SK-N-SH treated with all-trans-retinoic acid at 6 μM for 48 hours (cell line): ENCODE results near the gene NECTIN3.

ENCODE experiments used
- ARNTL ChIP-seq: fragments of 450-650 bp; formaldehyde crosslinking; IDR thresholded peaks from 2 replicates; pipeline ENCODE4 v1.5.0; 2020; ENCODE audit warnings: low read depth, mild to moderate bottlenecking, moderate library complexity, borderline replicate concordance
- CSDC2 ChIP-seq: fragments of 250-450 bp; sonication (Bioruptor Pico); IDR thresholded peaks from 2 replicates; pipeline ENCODE4 v1.5.0; 2020; ENCODE audit warnings: mild to moderate bottlenecking, moderate library complexity
- ISL1 ChIP-seq: fragments of 250-450 bp; sonication (Bioruptor Pico); IDR thresholded peaks from 2 replicates; pipeline ENCODE4 v2.1.2; 2022; ENCODE audit warnings: mild to moderate bottlenecking, moderate library complexity
- OSR1 ChIP-seq: fragments of 250-450 bp; sonication (Bioruptor Pico); IDR thresholded peaks from 2 replicates; pipeline ENCODE4 v1.8.0; 2022; ENCODE audit warnings: moderate library complexity, mild to moderate bottlenecking, inconsistent platforms
- RARB ChIP-seq: fragments of 250-450 bp; sonication (Bioruptor Pico); IDR thresholded peaks from 2 replicates; pipeline ENCODE4 v1.8.0; 2021; ENCODE audit warnings: mild to moderate bottlenecking, moderate library complexity
- SNAI2 ChIP-seq: fragments of 250-450 bp; sonication (Bioruptor Pico); IDR thresholded peaks from 2 replicates; pipeline ENCODE4 v1.5.0; 2020; ENCODE audit warnings: mild to moderate bottlenecking, moderate library complexity
- TCF4 ChIP-seq: fragments of 250-450 bp; sonication (Bioruptor Pico); IDR thresholded peaks from 2 replicates; pipeline ENCODE4 v1.8.0; 2021; ENCODE audit warnings: mild to moderate bottlenecking, moderate library complexity, borderline replicate concordance
- ZFP30 ChIP-seq: fragments of 450-650 bp; formaldehyde crosslinking; IDR thresholded peaks from 2 replicates; pipeline ENCODE4 v1.5.0; 2022; ENCODE audit warnings: mild to moderate bottlenecking, moderate library complexity
- ZNF565 ChIP-seq: fragments of 450-650 bp; formaldehyde crosslinking; conservative IDR thresholded peaks from 2 replicates; pipeline ENCODE4 v1.5.0; 2020; ENCODE audit warnings: low read depth, mild to moderate bottlenecking, moderate library complexity
- TF ChIP-seq, protein P1 (sequence below): fragments of 250-450 bp; sonication (Bioruptor Pico); IDR thresholded peaks from 2 replicates; pipeline ENCODE4 v1.8.0; 2020; ENCODE audit warnings: mild to moderate bottlenecking, moderate library complexity, borderline replicate concordance
- TF ChIP-seq, protein P2 (sequence below): fragments of 250-450 bp; sonication (Bioruptor Pico); IDR thresholded peaks from 2 replicates; pipeline ENCODE4 v1.5.1; 2020; ENCODE audit warnings: low read depth, mild to moderate bottlenecking, moderate library complexity
- TF ChIP-seq, protein P3 (sequence below): fragments of 250-450 bp; sonication (Bioruptor Pico); IDR thresholded peaks from 2 replicates; pipeline ENCODE4 v1.5.0; 2020; ENCODE audit warnings: mild to moderate bottlenecking, moderate library complexity

DNA sequence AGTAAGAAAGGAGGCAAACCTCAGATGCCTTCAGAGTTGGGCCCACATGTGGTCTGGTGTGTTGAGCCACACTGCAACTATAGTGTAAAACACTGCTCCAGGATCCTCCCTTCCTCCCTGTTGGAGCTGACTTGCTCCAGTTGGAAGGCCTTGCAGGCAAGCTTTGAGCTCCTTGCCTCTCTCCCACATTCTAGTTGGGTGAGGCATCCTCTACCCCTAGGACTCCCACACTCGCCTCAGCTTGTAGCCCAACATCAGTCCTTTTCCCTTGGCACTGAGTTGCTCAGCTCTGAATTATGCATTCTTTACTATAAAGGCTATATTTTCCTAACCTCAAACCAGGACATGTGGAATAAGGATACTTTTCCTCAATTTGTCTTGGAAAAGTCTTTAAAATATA is 143.9 kb downstream of the NECTIN3 start:
- TF ChIP-seq, protein P1, sequence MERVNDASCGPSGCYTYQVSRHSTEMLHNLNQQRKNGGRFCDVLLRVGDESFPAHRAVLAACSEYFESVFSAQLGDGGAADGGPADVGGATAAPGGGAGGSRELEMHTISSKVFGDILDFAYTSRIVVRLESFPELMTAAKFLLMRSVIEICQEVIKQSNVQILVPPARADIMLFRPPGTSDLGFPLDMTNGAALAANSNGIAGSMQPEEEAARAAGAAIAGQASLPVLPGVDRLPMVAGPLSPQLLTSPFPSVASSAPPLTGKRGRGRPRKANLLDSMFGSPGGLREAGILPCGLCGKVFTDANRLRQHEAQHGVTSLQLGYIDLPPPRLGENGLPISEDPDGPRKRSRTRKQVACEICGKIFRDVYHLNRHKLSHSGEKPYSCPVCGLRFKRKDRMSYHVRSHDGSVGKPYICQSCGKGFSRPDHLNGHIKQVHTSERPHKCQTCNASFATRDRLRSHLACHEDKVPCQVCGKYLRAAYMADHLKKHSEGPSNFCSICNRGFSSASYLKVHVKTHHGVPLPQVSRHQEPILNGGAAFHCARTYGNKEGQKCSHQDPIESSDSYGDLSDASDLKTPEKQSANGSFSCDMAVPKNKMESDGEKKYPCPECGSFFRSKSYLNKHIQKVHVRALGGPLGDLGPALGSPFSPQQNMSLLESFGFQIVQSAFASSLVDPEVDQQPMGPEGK: no peak
- TF ChIP-seq, protein P2, sequence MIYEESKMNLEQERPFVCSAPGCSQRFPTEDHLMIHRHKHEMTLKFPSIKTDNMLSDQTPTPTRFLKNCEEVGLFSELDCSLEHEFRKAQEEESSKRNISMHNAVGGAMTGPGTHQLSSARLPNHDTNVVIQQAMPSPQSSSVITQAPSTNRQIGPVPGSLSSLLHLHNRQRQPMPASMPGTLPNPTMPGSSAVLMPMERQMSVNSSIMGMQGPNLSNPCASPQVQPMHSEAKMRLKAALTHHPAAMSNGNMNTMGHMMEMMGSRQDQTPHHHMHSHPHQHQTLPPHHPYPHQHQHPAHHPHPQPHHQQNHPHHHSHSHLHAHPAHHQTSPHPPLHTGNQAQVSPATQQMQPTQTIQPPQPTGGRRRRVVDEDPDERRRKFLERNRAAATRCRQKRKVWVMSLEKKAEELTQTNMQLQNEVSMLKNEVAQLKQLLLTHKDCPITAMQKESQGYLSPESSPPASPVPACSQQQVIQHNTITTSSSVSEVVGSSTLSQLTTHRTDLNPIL (CRISPR knock-in tag): no peak
- TF ChIP-seq ZNF565 (CRISPR knock-in tag) (no peak), RARB (no peak), ZFP30 (CRISPR knock-in tag) (no peak), TCF4 (CRISPR knock-in tag) (no peak), OSR1 (CRISPR knock-in tag) (no peak), ARNTL (CRISPR knock-in tag) (no peak), CSDC2 (CRISPR knock-in tag) (no peak), SNAI2 (CRISPR knock-in tag) (no peak), ISL1 (CRISPR knock-in tag) (no peak)
- TF ChIP-seq, protein P3, sequence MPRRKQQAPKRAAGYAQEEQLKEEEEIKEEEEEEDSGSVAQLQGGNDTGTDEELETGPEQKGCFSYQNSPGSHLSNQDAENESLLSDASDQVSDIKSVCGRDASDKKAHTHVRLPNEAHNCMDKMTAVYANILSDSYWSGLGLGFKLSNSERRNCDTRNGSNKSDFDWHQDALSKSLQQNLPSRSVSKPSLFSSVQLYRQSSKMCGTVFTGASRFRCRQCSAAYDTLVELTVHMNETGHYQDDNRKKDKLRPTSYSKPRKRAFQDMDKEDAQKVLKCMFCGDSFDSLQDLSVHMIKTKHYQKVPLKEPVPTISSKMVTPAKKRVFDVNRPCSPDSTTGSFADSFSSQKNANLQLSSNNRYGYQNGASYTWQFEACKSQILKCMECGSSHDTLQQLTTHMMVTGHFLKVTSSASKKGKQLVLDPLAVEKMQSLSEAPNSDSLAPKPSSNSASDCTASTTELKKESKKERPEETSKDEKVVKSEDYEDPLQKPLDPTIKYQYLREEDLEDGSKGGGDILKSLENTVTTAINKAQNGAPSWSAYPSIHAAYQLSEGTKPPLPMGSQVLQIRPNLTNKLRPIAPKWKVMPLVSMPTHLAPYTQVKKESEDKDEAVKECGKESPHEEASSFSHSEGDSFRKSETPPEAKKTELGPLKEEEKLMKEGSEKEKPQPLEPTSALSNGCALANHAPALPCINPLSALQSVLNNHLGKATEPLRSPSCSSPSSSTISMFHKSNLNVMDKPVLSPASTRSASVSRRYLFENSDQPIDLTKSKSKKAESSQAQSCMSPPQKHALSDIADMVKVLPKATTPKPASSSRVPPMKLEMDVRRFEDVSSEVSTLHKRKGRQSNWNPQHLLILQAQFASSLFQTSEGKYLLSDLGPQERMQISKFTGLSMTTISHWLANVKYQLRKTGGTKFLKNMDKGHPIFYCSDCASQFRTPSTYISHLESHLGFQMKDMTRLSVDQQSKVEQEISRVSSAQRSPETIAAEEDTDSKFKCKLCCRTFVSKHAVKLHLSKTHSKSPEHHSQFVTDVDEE (CRISPR knock-in tag): no peak
